Stimulated activated CD8-positive, alpha-beta memory T cell treated with anti-CD3 and anti-CD28 coated beads, Interleukin-15, amount 100 ng/mL, for 1 hour (primary cell): ENCODE measurements around the gene ABTB1.

ENCODE experiments used
- DNase-seq: peaks from one replicate; pipeline ENCODE4 v3.0.0-alpha.2; 2020; ENCODE audit warnings: low read depth

ABTB1 gene

DNA sequence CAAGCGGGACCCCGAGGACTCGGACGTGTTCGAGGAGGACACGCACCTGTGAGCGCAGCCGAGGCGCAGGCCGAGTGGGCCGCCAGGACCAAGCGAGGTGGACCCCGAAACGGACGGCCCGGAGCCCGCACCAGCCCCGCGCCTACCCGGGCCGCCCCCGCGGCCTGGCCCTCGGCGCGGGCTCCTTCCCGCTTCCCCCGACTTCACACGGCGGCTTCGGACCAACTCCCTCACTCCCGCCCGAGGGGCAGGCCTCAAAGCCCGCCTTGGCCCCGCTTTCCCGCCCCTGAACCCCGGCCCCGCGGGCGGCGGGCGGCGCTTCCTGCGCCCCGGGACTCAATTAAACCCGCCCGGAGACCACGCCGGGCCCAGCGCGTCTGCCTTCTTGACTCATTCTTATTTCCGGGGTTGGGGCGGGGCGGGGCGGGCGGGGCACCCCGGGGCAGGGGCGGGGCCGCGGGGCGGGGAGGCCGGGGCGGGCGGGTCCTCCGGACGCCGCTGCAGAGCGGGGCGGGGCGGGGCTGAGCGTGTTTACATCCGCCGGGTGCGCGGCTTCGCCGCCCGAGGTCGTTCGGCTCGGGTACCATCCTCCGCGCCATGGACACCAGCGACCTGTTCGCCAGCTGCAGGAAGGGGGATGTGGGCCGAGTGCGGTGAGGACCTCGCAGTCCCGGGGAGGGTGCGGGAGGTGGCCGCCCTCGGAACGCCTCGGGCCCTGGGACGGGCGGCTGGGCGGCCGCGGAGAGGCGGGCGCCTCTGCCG is at the start of gene ABTB1:
Gene ABTB1 (plus strand): TSS at position 524 of the 762 bp plus-strand sequence. CDS start 74 bp downstream, at position 598.
- DNase-seq: peak; percentile 64

DNA sequence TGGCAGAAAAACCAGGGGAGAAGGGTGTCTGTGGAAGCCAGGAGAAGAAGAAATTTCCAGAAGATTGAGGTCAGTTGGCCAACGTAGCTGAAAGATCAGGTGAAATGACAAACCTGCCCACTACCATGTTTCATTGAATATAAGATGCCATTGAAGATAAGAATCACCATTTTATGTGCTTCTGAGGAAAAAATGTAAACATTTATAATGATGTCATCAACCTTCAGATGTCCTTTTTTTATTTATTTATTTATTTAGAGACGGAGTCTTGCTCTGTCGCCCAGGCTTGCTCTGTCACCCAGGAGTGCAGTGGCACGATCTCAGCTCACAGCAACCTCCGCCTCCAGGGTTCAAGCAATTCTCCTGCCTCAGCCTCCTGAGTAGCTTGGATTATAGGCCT is 48.7 kb upstream of the ABTB1 start:
- no peak for DNase-seq

DNA sequence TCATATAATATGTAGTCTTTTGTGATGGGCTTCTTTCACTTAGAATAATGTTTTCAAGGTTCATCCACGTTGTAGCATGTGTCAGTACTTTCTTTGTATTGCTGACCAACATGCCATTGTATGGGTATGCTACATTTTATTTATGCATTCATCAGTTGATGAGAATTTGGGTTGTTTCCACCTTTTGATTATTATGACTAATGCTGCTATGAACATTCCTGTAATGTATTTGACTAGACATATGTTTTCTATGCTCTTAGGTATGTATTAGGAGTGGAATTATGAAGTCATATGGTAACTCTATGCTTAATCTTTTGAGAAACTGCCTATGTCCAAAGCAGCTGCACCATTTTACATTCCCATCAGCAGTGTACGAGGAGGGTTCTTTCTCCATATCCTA is 46.9 kb upstream of the ABTB1 start:
- no peak for DNase-seq

DNA sequence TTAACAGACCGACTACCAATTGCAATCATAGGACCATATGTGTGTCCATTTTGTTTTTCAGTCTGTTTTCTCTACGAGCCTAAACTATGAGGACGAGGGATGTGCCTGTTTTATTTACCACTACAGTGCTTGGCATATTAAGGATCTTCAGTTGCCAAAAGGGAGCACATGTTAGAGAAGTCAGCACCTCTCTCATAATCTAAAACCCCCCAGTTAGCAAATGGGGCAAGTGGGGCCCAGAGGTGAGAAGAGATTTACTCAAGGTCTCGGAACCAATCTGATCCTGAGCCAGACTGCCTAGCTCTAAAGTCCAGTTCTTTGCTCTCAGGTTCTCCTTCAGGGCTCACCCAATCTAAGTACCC is 44.3 kb upstream of the ABTB1 start:
- DNase-seq: no peak

DNA sequence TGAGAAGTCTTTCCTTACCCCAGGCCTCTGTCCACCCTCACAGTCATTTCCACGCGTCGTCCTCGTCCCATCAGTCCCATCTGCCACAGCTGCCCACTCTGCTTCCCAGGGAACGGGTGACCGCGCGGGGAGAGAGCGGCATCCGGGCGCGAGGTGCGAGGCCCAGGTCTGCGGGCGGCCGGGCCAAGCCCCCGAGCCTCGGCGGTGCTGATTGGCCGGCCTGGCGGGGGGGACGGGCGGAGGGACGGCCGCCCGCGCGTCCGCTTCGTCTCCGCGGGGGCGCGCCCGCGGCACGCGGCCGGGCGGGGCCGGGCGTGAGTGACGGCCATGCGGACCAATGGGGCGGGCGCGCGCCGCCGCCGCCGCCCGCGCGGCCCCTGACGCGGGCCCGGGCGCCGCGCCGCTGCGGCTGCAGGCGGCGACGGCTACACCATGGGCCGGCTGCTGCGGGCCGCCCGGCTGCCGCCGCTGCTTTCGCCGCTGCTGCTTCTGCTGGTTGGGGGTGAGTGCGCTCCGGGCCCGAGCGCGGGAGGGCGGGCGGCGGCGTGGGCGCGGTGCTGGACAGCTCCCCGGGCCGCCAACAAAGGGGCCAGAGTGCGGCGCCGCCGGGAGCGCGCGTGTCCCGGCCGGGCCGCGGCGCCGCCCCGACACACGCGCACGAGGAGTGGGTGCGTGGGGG is 43.8 kb upstream of the ABTB1 start, which contains the start of gene PODXL2:
Gene PODXL2 (plus strand): TSS at position 398 of the 679 bp plus-strand sequence. CDS start 35 bp downstream, at position 433.
- DNase-seq: no peak

DNA sequence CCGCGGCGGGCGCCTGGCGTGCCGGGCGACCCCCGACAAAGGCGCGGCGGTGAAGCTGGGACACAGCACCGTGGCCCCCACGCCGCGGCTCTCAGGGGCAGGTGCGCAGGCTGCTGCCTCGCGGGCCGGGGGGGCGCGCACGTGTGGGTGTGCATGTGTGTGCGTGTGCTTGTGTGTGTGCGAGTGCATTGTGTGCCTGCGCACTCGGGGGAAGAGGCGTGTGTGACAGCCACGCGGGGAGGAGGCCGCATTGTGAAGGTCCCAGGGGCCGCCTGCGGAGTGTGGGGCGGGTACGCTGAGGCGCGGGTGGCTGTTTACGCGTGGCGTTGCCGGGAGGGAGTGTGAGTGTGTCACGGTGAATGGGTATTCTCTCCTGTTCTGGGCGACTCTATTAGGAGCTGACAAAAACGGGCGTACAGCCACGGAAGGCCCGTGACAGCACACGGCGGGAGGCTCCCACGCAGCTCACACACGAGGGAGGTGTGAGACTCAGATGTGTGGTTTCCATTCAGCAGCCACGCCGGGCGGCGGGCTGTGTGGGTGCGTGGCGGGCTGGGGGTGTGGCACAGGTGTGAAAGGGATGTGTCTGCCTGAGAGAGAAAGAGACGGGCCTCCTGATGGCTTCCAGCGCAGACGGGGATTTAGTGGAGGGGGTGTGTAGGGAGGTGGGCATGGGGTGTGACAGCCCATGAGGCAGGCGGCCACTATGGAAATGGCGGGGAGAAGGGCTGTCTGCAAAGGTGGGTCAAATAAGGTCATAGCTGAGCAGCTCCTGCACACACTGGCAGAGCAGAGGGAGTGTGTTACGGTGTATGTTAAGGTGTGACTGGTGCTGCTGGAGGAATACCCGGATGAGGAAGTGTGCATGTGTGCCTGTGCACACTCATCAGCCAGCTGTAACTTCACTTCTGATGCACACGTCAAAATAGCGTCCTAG is 43.0 kb upstream of the ABTB1 start:
- peak; percentile 4 for DNase-seq

DNA sequence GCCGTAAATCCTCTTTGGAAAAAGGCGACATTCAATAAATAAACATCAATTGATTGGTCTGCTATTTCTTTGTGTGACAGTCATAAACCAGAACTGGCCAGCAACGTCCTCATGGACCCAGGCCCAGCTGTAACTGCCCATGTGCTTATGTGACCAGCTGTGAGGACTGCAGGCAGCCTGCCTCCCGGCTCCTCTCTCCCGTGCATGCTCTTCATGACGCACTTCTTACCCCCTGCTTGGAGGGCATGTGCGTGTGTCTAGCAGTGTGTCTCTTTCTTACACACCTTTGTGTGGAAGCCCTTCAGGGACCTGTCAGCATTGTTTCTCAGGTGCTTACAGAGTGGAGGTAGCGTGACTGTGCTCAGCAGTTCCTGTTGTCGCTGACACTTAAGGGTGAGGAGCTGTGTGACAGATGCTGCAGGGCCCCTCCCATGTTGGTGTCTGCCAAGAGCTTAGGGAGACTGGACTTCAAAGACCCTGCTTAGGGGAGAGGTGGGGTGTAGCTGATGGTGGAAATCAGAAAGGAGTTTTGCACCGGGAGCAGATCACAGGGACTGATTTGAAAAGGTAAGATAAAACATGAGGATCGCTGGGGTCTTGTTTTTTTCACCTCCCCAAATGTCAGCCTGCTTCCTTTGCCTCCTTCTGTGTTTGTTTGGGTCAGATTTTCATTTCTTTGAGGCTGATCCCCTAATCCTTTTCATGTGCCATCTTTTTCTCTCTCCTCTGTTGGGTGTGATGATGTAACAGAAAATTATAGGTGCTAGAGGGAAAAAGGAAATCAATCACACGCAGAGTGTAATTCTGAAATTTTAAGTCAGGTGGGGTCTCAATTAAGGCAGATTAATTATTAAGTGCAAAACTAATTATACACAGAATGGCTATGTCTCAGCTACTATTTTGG is 41.7 kb upstream of the ABTB1 start:
- no peak for DNase-seq

DNA sequence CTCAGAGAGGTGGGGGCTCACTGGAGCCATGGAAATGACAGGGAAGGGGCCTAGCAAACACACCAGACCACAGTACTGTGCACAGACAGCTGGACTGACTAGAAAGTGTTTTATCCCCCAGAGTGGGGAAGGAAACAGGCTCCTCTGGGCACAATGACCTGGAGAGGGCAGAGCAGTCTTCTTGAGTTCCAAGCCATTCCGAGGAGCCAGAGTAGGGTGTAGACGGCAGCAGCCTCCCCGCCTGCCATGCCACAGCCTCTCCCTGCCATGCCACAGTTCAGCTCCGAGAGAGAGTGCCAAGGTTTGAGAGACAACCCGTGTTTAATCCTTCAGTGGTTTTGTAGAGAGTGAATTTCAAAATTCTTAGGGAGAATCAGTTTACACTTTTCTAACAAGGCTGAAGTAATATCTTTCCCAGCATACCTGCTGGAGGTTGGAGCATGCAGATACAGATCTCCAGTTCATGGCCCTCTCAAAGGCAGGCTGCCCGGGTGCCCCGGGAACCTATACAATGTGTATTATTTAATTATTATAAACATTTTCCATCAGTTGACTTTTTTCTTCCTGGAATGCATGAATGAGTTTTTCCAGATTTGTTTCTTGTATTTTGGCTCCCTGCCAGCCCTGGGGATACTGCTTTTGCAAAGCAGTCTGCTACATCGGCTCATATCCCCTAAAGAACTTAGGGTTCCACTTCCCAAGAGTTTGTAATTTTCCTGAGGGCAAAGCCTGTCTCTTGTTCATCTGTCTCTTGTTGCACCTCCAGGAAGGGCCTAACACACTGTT is 40.5 kb upstream of the ABTB1 start:
- no peak for DNase-seq

DNA sequence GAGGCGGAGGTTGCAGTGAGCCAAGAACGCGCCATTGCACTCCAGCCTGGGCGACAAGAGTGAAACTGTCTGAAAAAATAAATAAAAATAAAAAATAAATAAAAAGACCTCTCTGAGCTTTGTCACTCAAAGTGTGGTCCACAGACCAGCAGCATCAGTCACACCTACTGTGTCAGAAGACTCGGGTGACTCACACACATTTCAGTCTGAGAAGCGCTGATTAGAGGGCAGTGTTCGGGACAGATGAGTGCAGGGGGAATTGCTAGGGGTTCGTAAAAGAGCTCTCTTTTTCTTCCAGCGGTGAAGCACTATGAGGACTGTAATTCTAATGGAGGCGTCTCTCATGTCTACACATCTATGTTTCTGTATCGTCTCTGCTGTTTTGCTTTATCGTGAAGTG is 38.1 kb upstream of the ABTB1 start:
- no peak for DNase-seq

DNA sequence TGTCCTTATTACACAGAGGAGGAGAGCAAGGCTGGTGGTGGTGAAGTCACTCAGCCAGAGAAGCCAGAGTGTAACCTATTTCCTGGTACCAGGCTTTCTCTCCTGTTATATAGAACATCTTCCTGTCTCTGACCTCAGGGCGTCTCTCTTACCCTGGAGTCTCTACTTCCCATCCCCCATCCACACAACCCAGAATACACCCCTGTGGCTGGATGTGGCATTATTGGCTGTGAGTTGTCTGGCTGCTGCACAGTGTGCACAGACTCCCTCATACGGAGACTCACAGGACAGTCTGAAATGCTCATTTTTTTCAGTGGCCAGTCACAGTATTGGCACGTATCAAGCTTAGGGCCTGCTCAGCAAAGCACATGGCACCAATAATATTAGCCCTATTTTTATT is 35.2 kb upstream of the ABTB1 start:
- no peak for DNase-seq

DNA sequence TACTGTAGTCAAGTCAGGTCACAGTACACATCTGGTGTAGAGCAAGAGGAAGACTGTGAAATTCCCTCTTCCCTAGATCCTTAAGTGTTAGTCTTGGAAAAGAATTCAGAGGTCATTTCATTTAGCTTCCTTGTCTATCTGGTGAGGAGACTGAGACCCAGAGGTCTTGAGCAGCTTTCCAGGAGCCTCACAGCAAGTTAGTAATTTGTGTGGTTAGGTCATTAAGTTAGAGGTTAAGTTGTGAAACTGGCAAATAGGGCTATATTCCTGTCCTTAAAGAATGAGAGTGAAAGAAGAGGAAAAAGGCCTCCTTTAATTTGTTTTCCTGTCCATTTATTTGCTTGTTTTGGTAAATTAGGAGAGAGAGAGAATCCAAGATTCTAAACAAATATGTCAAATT is 34.8 kb upstream of the ABTB1 start:
- no peak for DNase-seq

DNA sequence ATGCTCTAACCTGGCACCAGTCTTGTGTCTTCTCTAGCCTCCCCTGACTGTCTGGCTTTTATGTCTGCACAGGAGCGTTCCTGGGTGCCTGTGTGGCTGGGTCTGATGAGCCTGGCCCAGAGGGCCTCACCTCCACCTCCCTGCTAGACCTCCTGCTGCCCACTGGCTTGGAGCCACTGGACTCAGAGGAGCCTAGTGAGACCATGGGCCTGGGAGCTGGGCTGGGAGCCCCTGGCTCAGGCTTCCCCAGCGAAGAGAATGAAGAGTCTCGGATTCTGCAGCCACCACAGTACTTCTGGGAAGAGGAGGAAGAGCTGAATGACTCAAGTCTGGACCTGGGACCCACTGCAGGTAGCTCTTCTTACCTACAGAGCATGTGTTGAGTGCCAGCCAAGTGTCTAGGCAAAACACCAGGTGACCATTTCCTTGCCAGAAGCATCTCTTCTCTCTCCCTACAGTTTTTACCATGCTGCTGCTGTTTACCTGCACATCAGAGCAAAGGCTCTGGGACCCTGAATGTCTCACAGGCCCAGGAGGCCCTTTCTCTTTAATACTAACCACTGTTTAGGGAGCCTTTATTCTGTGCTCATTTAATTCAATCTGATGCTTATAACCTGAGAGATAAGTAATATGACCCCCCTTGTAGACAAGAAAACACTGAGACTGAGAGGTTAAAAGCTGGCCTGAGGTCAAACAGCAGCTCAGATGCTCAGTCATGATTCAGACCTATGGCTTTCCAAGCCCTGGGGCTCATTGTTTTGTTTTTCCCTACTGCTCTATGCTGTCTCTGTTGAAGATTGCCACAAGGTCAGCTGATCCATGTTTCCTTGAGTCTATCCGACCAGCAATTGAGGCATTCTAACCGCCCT is 33.3 kb upstream of the ABTB1 start:
- no peak for DNase-seq

DNA sequence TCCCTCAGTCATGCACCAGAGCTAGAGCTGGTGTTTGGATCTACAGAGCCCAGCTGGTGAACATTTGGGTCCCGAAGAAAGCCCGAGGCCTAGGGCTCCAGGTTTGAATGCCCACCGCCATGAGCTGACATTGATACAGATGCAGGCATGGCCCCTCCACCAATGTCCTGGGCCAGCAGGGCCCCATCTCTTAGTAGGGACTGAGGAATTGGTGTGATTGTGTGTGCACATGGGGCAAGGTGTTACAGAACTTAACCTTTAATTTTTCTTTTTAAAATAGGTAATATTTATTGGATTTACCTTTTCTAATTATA is 32.8 kb upstream of the ABTB1 start:
- DNase-seq: no peak

DNA sequence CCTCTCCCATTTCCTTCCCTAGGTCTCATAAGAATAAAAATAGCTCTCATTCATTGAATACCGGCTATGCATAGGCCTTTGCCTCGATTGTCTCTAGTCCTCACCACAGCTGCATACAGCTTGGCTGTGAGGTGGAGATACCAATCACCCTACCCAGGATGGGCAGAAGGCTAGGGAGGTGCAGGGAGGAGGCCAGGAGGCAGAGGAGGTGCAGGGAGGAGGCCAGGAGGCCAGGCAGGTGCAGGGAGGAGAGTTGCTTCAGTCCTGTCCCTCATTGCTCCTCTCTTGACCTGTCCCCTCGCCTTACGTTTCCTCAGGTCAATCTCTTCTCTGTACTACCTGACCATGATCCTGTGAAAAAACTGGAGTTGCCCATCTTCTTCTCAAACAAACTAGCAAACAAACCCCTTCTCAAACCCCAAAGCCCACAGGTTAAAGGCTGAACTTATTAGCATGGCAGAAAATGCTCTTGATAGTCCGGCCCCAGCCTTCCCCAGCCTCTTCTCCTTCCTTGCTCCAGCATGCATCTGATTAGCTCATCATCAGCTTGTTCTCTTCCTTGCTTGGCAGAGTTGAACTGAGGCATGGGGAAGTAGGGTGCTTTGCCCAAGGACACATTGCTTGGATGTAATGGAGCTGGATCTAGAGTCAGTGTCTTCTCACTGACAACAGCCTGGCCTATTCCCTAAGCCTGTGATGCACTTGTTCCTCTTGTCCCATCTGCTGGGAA is 27.9 kb upstream of the ABTB1 start:
- no peak for DNase-seq

DNA sequence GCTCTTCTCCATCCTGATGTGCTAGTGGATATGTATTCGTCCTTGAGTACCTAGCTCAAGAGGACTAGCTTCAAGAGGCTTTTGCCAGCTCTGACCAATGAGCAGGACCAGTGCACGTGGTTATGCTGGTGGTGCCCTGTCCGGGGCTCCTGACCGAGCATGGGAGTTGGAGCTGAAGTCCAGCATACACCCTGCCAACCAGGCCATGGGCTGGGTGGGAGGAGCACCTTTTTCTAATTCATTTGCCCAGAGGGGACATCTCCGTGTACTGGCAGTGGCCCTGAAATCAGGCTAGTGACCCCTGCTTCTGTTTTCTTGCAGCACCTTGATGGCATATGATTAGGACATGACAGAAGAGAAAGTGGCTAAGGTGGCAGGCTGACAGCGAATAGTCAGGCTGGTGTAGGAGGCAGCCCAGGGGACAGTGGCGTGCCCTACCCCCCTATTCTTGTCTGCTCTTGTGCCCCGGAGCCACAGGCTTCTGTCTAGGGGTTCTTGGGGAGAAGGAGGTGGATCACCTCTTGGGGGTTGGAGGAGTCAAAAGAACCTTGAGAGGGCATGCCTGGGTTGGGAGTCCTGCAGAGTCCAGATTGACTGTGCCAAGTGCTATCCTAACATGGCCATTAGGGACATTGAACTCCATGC is 27.3 kb upstream of the ABTB1 start:
- DNase-seq: no peak

DNA sequence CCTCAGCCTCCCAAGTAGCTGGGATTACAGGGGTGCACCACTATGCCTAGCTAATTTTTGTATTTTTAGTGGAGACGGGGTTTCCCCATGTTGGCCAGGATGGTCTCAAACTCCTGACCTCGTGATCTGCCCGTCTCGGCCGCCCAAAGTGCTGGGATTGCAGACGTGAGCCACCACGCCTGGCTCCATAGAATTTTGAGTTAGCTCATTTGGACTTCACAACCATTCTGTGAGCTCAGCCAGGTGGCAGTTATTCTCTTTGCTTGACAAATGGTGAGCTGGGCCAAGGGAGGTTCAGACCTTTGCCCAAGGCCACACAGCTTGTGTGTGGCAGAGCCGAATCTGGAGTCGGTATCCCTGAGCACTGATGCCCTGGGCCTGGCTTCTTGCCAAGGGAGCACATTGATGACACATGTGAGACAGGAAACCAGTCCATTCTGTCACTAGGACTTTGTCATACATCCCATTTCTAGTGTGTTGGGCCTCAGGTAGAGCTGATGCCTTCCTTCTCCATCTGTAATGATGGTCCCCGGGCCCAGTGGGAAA is 26.2 kb upstream of the ABTB1 start:
- DNase-seq: no peak

DNA sequence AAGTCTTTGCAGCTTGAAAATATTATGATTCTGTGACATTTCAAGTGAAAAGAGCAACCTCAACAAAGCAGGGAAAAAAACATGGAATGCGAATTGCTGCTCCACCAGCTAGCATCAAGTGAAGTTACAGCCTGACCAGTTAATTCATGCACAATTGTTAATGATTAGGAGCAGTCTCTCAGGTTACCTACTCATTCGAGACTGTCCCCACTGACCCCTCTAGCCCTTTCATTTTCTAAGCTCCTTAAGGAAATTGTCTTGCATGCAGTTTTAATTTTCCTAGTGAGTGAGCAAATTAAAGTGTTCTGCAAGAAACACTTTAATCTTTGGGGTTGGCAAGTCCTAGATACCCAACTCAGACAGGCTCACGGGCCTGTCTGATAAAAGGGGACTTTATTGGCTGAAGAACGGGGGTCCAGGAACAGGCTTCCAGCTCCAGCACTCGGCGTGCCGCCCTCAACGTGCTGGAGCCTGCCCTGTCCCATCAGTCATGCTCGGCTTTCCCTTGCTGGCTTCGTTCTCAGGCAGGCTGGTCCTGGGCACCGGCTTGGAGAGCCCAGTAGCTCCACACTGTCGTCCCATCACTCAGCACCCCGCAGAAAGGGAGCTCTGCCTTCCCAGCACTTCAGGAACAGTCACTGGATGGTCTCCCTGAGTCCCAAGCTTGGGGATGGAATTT is 25.4 kb upstream of the ABTB1 start:
- DNase-seq: no peak

DNA sequence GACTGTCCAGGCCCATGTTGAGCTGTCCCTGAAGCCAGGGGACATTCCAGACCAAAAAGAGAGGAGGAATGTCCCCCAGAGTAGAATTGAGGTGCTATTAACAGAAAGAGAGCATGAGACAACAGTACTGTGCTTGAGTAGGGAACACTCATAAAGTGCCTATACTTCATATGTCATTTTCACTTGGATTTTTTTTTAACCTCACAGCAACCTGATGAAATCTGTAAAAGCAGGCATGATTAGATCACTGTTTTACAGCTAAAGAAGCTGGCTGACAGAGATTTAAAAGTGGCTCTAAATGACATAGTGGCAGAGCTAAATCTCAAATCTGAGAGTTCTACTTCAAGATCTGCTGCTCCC is 24.9 kb upstream of the ABTB1 start:
- no peak for DNase-seq
